Activated B cell treated with CpG ODN at 0.5 μM for 24 hours (primary cell): Measurements from ENCODE around the gene USP30. TPM values are rescaled to one million over a fixed set of nuclear protein-coding genes. Genes with fewer than 3 reads are reported as not detected.

ENCODE experiments used
- ATAC-seq: fragments of 200-7000 bp; cut with Tn5 transposase; one replicate; pipeline ENCODE4 v1.10.0; 2021; ENCODE audit warnings: low read depth, mild to moderate bottlenecking, moderate library complexity
- CTCF ChIA-PET: fragments of 350-600 bp; sonication (Branson Sonifier 250); formaldehyde crosslinking; loops from one replicate; lab custom pipeline; 2021; ENCODE audit warnings: antibody characterized with exemption; lab: Charles Lee
- POLR2A ChIA-PET: fragments of 350-600 bp; sonication (Branson Sonifier 250); formaldehyde crosslinking; loops from one replicate; lab custom pipeline; 2021; ENCODE audit warnings: antibody characterized with exemption; lab: Charles Lee
- DNase-seq: peaks from one replicate; pipeline ENCODE4 v3.0.0; 2022
- H3K27ac Mint-ChIP-seq: one replicate; pipeline ENCODE4 v1.8.0; 2020; ENCODE audit warnings: mixed read lengths
- H3K27me3 Mint-ChIP-seq: one replicate; pipeline ENCODE4 v1.8.0; 2021; ENCODE audit warnings: mixed read lengths
- H3K36me3 Mint-ChIP-seq: one replicate; pipeline ENCODE4 v1.8.0; 2021; ENCODE audit warnings: low read depth, mixed read lengths
- H3K4me1 Mint-ChIP-seq: one replicate; pipeline ENCODE4 v1.8.0; 2021; ENCODE audit warnings: mixed read lengths
- H3K4me3 Mint-ChIP-seq: one replicate; pipeline ENCODE4 v1.8.0; 2020; ENCODE audit warnings: mild to moderate bottlenecking, mixed read lengths
- H3K9me3 Mint-ChIP-seq: one replicate; pipeline ENCODE4 v1.8.0; 2020; ENCODE audit warnings: mixed read lengths
- CTCF ChIP-seq: fragments of 200-600 bp; IDR thresholded peaks from one replicate; pipeline ENCODE4 v1.8.0; 2022; ENCODE audit warnings: antibody characterized with exemption, mild to moderate bottlenecking
- intact Hi-C: fragments of 100-400 bp; cut with micrococcal nuclease; formaldehyde crosslinking; loops from one replicate; pipeline ENCODE4 v1.15.1; 2024
- total RNA-seq: library from RNA; stranded (reverse); gene quantifications from 2 replicates; pipeline ENCODE4 v1.2.3, GENCODE V29; 2022

Gene USP30
- total RNA-seq, 1 donor from 2014 or later, result 17.7 TPM

- Mint-ChIP-seq H3K4me3 (no peak overlapping the region), H3K4me1 (peaks cover 3% of the 10 kb centered on the region), H3K36me3 (no peaks in the 10 kb centered on the region), H3K27ac (no peak overlapping the region), H3K27me3 (peaks cover 36% of the 10 kb centered on the region), H3K9me3 (no peaks in the 10 kb centered on the region)
- TF ChIP-seq CTCF, result no peak
- CTCF ChIA-PET, result no interaction called here
- DNase-seq, result no peak
- POLR2A ChIA-PET, result no interaction called here
- intact Hi-C loops, result no loop called here
- no peak for ATAC-seq
These were observed 36.4 kb upstream of the USP30 start for GRCh38 chr12:109016016-109016415.

- Mint-ChIP-seq H3K4me1 (peaks cover 5% of the 10 kb centered on the region), H3K36me3 (no peaks in the 10 kb centered on the region), H3K4me3 (no peak overlapping the region), H3K9me3 (no peaks in the 10 kb centered on the region), H3K27ac (no peak overlapping the region), H3K27me3 (peaks cover 34% of the 10 kb centered on the region)
- DNase-seq (no peak), ATAC-seq (no peak)
- ChIA-PET POLR2A (no interaction called here), CTCF (no interaction called here)
- intact Hi-C loops, result no loop called here
- TF ChIP-seq CTCF, result no peak
These were observed 35.4 kb upstream of the USP30 start for GRCh38 chr12:109016978-109017377.

GRCh38 chr12:109018296-109018695, 34.1 kb upstream of the USP30 start:
- Mint-ChIP-seq H3K9me3 (no peaks in the 10 kb centered on the region), H3K36me3 (no peaks in the 10 kb centered on the region), H3K27me3 (peaks cover 41% of the 10 kb centered on the region), H3K27ac (no peak overlapping the region), H3K4me3 (no peak overlapping the region), H3K4me1 (peaks cover 5% of the 10 kb centered on the region)
- DNase-seq (no peak), ATAC-seq (no peak)
- POLR2A ChIA-PET, result no interaction called here
- TF ChIP-seq CTCF, result no peak
- intact Hi-C loops, result no loop called here
- CTCF ChIA-PET, result no interaction called here

GRCh38 chr12:109020146-109020795, 32.1 kb upstream of the USP30 start:
- intact Hi-C loops, result no loop called here
- DNase-seq (no peak), ATAC-seq (no peak)
- H3K36me3 Mint-ChIP-seq, result no peaks in the 10 kb centered on the region
- peaks cover 41% of the 10 kb centered on the region for H3K27me3 Mint-ChIP-seq
- TF ChIP-seq CTCF, result no peak
- peaks cover 5% of the 10 kb centered on the region for H3K4me1 Mint-ChIP-seq
- CTCF ChIA-PET, result no interaction called here
- no peak overlapping the region for H3K27ac Mint-ChIP-seq
- no peak overlapping the region for H3K4me3 Mint-ChIP-seq
- no peaks in the 10 kb centered on the region for H3K9me3 Mint-ChIP-seq
- POLR2A ChIA-PET, result no interaction called here

- H3K36me3 Mint-ChIP-seq, result no peaks in the 10 kb centered on the region
- ChIA-PET POLR2A (no interaction called here), CTCF (no interaction called here)
- DNase-seq (peak; percentile 15), ATAC-seq (peak; percentile 14)
- peaks cover 40% of the 10 kb centered on the region for H3K27me3 Mint-ChIP-seq
- no peak within 1 kb of the TSS for H3K27ac Mint-ChIP-seq
- H3K4me3 Mint-ChIP-seq, result no peak within 1 kb of the TSS
- TF ChIP-seq CTCF, result no peak
- peaks cover 5% of the 10 kb centered on the region for H3K4me1 Mint-ChIP-seq
- no peaks in the 10 kb centered on the region for H3K9me3 Mint-ChIP-seq
- intact Hi-C loops, result no loop called here
These were observed 31.5 kb upstream of the USP30 start, which contains the start of gene SVOP for GRCh38 chr12:109020796-109021380. Gene SVOP, minus strand, starts transcription at chr12:109021068. Its CDS starts 200 bp downstream, at chr12:109020868.
